Right lobe of liver (tissue), 4 donors: ENCODE results near the gene CEP55.

Experiments used
- POLR2A ChIP-seq: fragments of 450-650 bp; IDR thresholded peaks from one replicate; pipeline ENCODE4 v1.6.1; 2017; ENCODE audit warnings: antibody characterized with exemption, mild to moderate bottlenecking
- TF ChIP-seq, protein P1 (sequence below), 4 donors: fragments of 200-600 bp in 3 of 4; fragments of 450-650 bp in 1 of 4; IDR thresholded peaks; one replicate each; pipeline versions ENCODE4 v1.5.1 to v1.8.0; 2016 to 2022; ENCODE audit warnings: antibody characterized with exemption in 4 of 4, mild to moderate bottlenecking in 2 of 4
- donor health status: DM: no; HTN: no; CAD: no.
- donor health status: DM: no; HTN: no; CAD: no.
- donor health status: DM: no; HTN: yes; CAD: no.

DNA sequence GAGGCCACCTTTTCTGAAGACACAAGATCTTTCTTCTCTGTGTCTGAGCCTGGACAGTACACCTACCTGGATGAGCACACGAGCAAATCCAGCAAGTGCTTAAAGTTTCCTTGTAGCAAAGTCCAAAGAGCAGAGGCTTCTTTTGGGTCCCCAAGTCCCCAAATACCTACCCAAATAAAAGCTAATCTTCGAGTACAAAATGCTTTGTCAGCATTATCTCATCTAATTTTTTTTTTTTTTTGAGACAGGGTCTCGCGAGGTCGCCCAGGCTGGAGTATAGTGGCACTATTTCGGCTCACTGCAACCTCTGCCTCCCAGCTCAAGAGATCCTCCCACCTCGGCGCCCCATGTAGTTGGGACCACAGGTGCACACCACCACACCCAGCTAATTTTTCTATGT, 38.9 kb upstream of the CEP55 start:
- TF ChIP-seq, protein P1, sequence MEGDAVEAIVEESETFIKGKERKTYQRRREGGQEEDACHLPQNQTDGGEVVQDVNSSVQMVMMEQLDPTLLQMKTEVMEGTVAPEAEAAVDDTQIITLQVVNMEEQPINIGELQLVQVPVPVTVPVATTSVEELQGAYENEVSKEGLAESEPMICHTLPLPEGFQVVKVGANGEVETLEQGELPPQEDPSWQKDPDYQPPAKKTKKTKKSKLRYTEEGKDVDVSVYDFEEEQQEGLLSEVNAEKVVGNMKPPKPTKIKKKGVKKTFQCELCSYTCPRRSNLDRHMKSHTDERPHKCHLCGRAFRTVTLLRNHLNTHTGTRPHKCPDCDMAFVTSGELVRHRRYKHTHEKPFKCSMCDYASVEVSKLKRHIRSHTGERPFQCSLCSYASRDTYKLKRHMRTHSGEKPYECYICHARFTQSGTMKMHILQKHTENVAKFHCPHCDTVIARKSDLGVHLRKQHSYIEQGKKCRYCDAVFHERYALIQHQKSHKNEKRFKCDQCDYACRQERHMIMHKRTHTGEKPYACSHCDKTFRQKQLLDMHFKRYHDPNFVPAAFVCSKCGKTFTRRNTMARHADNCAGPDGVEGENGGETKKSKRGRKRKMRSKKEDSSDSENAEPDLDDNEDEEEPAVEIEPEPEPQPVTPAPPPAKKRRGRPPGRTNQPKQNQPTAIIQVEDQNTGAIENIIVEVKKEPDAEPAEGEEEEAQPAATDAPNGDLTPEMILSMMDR (IDR thresholded peaks at IDR 0.05), result no peak
- TF ChIP-seq POLR2A, result no peak
